HG03521 (cell line): Measurements from ENCODE around the gene PLPPR3.

ENCODE experiments used
- ATAC-seq: cut with Tn5 transposase; IDR thresholded peaks from one replicate; pipeline ENCODE4 v1.9.1; 2021; ENCODE audit warnings: mild to moderate bottlenecking, moderate library complexity; ENCODE audit not compliant: unreplicated experiment

PLPPR3 gene

DNA sequence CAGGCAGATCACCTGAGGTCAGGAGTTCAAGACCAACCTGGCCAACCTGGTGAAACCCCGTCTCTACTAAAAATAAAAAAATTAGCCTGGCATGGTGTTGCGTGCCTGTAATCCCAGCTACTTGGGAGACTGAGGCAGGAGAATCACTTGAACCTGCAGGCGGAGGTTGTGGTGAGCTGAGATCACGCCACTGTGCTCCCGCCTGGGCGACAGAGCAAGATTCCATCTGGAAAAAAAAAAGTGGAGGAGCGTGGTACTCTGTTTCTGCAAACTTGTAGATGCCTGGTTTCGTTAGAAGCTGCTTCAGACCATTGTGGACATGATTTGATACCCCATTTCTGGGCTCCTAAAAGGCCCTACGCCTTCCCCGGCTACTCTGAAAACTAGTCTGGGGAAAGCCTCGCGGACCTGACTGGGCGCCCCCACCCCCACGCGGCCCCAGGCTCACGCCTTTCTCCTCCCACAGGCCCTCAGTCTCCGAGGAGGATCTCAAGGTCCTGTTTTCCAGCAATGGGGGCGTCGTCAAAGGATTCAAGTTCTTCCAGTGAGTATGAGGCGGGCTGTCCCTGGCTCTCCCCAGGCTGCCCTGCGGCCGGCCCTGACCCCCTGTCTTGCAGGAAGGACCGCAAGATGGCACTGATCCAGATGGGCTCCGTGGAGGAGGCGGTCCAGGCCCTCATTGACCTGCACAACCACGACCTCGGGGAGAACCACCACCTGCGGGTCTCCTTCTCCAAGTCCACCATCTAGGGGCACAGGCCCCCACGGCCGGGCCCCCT, 11.5 kb downstream of the PLPPR3 start:
- ATAC-seq = no peak

DNA sequence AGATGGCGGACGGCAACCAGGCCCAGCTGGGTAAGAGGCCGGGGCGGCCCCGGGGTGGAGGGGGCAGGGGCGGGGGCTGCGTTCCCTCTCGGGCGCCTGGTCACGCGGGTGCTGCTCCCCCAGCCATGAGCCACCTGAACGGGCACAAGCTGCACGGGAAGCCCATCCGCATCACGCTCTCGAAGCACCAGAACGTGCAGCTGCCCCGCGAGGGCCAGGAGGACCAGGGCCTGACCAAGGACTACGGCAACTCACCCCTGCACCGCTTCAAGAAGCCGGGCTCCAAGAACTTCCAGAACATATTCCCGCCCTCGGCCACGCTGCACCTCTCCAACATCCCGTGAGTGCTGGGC, 13.4 kb downstream of the PLPPR3 start:
- no peak for ATAC-seq

DNA sequence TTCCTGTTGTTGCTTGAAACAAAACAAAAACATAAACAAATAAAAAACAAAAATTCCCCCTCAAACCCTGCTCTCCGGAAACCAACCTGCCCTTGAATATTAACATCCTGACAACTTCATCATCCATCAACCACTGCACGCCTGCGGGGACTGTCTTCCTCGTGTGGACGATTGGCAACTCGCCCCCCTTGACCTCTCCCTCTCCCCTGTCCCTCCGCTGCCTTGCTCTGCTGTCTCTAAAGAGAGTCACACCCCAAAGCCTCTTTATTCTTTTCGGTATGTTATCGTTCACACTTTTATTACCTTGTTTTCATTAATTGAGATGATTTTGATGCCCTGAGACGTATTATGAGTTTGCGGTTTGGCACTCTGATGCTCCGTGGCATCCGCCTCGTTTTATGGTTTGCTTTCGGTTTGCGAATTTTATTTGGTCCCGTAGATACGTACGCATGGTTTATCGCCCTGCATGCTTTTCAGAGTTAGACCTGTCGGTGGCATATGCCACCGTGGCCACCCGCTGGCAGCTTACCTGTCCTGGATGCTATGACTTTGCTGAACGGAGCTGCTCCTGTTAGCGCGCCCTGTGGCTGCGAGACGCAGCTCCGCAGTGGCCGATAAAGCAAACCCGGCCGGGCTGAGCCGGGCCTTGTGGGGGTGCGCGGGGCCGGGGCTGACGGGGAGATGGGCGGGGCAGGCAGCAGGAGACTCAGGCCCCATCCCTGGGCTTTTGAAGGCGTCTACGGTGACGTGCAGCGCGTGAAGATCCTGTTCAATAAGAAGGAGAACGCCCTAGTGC, 13.9 kb downstream of the PLPPR3 start:
- no peak for ATAC-seq

DNA sequence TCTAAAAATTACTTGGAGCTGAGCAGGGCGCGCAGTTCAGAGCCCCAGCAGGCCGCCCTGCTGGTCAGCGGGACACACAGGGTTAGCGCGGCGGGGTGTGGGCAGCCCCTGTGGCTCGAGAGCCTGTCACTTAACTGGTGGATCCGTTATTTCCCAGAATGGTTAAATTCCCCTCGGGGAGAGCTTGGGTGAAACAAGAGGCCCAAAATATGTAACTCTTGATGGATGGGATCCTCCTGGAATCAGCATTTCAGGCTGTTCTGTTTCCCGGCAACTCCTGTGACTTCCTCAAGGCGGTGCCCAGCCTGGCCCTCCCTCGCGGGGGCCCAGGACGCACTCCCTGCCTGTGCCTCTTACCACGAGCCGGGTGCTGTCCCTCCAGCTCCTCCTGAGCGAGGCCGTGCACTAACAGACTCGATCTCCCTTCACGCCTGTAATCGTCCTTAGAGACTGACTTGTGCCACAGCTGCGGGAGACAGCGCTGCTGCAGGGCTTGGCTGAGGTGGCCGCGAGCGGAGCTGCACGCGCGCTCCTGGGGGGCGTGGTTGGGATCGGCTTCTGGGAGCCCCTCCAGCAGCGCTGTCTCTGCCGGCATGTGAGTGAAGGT, 14.8 kb downstream of the PLPPR3 start:
- ATAC-seq = no peak

DNA sequence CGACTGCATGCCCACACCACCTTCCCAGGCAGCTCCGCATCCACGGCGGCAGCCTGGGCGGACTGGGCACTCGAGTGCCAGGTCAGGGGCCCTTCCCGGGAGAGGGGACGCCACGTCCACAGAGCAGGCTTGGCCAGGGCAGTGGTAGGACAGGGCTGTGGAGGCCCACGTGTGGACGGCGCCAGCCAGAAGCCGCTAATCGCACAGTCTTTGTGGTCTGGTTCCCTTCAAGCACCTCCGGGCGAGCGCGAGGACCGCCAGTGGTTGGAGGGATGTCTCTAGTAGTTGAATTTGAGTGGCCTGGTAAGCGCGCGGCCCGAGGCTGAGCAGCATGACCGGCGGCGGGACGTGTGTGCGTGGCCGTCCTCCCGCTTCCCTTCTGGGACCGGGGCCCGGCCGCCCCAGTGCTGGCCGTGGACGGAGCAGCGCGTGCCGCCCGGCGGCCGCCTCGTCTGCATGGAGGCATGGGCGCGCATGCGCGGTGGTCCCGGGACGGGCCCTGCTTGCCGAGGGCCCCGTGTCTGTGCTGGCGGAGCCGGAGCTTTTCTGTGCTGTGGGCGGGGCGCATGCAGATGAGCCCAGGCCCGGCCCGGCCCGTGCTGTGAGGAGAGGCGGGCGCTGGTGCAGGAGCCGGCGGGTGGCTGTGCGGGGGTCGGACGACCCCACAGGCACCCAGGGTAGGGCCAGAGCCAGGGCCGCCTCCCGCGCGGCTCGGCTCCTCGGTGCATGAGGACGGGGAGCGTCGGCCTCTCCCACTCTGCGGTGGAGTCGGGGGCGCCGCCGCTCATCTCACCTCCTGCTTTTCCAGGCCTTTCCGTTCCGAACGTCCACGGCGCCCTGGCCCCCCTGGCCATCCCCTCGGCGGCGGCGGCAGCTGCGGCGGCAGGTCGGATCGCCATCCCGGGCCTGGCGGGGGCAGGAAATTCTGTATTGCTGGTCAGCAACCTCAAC, 15.9 kb downstream of the PLPPR3 start:
- no peak for ATAC-seq

DNA sequence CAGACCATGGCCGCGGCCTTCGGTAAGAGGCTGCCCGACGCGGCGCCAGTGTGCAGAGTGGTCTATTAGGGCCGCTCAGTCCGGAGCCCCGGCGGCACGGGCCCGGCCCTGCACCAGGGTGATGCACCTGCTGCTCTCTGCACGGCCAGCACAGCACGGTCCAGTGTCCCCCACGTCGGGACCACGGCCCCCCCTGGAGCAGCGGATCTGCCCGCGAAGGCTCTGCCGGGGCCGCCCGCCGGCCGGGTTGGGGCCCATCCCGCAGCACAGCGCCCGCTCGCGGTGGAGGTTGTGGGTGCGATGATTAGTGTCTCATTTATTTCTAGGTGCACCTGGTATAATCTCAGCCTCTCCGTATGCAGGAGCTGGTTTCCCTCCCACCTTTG, 16.6 kb downstream of the PLPPR3 start:
- no peak for ATAC-seq

DNA sequence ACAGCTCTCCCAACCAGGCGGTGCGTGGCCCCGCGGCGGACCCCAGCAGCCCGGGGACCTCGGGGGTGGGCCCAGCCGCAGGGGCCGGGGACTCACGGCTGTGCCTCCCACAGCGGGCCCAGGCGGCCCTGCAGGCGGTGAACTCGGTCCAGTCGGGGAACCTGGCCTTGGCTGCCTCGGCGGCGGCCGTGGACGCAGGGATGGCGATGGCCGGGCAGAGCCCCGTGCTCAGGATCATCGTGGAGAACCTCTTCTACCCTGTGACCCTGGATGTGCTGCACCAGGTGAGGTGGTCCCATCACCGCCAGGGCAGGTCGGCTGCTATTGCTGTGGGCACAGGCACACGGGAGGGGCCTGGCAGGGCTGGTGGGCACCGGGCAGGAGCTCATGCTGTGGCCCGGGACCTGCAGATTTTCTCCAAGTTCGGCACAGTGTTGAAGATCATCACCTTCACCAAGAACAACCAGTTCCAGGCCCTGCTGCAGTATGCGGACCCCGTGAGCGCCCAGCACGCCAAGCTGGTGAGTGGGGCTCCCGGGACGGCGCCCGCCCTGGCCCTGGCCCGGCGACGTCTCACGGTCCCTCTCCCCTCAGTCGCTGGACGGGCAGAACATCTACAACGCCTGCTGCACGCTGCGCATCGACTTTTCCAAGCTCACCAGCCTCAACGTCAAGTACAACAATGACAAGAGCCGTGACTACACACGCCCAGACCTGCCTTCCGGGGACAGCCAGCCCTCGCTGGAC, 17.2 kb downstream of the PLPPR3 start:
- no peak for ATAC-seq

DNA sequence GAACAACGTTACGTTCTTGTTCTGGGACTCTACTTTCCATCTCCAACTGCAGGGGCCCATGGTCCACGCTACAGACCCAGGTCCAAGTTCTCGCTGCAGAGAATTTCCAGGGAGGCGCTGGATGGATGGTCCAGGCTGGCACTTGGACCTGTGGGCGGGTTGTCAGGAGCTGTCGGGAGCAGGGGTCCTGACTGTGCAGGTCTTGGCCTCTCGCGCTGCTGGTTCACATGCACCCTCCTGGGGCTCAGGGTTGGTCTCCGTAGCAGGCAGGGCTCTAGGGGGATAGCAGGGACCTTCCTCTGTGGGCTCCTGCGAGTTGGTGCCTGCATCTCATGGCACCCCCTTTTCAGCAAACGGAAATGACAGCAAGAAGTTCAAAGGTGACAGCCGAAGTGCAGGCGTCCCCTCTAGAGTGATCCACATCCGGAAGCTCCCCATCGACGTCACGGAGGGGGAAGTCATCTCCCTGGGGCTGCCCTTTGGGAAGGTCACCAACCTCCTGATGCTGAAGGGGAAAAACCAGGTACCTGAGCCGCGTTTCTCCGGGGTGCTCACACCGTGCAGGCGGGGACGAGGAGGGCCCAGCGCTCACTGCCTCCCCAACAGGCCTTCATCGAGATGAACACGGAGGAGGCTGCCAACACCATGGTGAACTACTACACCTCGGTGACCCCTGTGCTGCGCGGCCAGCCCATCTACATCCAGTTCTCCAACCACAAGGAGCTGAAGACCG, 17.9 kb downstream of the PLPPR3 start:
- no peak for ATAC-seq

DNA sequence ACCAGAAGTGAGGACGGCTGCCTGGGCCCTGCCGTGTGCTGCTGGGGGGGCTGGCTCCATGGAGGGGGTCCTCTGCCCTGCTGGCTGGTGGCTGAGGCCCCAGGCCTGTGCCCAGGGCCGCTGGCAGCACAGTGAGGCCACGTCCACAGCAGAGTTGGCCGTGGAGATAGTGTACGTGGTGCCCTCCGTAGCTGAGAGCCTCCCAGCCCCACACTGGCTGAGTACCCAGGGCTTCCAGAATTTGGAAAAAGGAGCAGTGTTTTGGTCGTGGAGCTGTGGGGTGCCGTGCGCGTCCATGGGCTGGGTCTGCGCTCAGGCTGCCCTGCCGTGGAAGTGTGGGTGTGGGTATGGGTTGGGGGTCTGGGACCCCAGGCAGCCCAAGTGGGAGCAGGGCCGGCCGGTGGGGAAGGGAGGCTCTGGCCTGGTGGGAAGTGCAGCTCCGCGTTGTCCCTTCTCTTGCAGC, 18.6 kb downstream of the PLPPR3 start:
- no peak for ATAC-seq

DNA sequence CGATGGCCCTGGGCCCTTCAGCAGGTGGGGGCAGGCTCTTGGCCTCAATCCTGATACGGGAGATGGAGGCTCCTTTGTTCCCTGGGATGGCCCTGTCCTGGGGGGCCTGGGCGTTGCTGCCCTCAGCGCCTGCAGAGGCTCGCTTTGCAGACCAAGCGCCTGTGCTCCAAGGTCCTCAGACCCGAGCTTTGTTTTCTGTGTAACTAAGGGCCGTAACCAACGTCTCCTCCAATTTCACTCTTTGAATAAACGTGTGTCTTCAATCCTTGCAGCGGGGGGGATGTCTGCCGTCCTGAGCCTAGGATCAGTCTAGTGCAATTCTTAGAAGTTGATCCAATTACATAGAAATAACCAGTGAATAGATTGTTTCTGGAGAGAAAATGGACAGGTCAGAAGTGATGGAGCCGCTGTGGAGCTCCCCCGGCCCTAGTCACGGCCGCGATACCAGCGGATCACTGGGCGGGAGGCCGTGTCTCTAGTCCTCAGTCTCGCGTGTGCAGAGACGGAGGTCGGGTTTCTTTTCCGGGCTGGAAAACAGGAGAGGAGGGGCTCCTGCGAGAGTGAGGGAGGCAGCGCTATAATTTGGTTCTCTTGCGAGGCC, 19.2 kb downstream of the PLPPR3 start:
- ATAC-seq = no peak

DNA sequence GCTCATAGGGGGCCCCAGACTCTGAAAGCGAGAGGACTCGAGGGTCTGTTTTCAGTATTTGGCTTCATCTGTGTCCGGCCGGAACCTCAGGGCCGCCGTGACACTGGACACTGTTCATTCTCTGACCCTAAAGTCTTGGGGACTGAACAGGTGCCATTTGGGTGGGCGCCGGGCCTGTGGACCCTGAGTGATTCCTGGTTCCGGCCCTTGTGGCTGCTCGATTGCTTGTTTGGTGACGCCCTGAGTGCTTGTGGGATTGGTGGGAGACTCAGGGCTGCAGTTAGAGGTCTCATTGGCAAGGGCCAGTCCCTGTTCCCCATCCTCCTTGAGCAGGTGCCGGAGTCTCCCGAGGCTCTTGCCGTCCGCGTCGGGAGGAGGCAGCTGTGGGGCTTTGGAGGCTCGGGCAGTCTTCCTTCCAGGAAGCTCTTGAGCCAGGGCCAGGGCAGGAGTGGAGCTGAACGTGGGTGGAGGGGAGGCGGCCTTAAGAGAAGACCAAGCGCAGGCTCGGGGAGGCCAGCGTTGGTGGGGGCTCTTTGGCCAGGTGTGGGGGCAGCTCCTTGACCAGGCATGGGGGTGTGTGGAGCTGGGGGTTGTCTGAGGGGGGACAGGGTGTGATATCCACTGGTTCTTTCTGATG, 19.8 kb downstream of the PLPPR3 start:
- no peak for ATAC-seq

DNA sequence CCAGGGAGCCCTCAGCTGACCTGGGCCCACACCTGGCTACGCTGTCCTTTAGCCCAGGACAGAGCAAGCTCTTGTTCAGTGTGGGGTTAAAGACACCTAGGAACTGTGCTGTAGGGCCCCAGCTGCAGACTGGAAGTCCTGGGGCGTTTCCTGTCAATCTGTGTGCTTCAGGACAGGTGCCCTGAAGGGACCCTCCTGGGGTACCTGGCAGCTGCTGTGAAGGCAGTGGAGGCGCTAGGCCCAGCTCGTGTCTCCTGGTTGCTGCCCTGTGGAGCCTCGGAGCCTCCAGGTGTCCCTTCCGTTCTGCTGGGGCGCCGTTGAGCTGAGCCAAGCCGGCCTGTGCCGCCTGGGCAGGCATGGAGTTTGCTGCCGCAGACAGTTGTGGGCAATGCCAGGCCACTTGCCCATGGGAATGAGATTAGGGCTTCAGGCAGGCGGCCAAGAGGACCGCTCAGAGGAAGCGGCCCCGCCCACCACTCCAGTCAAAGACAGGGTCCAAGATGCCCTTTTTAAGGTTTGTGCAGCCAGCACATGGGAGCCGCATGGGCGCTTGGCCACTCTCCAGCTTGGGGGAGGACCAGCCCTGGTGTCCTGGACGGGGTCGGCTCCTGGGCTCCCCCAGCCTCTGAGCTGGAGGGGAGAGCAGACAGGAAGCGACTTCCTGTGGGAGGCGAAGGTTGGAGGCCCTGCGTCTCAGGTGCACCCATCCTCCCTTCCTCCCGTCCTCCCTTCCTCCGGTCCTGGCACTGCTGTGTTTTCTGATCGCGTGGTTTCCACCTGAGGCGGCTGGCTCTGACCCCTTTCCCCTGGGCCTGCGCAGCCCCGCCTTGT, 20.5 kb downstream of the PLPPR3 start:
- ATAC-seq = no peak

DNA sequence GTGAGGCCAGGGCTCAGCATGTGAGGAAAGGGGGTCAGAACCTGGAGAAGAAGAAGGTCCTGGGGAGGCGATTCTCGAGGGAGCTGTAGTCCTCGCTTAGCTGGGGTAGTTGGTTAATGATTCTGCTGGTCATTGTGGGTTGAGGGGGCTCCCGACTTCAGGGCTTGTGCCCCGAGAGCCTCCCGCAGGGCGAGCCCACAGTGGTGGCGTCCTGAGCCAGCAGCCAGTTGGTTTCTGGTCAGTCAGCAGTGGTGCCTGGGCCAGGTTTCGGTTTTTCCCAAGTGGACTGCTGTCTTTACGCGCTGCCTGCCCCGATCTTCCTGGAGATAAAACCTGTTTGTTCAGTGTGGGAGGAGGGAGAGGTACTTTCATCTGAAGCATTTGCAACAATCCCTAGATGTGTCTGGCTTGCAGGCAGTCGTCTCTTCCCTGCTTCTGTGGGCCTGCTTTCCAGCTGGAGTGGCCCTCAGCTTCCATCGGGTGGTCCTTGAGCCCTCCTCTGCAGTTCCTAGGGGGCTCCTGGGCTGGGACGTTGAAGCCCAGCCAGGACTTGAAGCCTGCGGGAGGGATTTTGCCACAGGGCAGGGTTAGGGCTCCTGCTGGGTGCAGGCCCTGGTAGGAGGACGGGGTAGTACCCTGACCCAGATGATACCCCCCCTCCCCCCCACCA, 21.3 kb downstream of the PLPPR3 start:
- ATAC-seq = no peak

DNA sequence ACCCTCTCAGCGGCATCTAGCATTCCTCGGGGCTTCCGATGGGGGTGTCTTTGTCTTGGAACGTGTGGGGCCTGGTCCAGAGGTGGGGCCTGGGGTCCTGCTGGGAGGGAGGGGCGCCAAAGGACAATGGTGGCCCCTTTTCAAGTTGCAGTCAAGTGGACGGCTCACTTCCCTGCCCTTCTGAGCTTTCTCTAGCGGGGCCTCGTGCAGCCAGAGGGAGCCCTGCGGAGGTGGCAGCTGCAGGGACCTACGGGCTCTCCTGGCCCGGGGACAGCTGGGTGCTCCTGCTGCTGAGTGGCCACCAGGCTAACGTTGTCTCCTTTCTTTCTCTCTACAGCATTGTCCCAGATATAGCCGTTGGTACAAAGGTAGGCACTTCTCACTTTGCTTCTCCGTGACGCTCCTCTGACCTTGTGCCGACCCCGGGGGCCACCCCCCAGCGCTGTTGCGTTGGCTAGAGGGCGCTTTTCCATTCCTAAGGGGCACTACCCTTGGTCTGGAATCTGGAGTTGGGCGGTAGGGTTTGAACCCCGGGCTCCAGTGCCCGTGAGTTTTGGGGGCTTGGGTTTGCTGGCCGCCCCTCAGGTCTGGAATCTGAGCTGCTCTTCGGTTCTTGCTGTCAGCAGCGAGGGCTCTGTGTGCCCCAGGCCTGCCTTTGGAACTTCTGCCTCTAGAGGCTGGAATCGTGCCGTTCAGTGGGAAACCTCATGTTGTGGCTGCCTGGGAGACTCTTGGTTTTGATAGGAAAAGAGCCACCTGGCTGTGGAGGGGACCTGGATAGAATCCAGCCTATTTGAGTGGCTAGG, 22.5 kb downstream of the PLPPR3 start:
- ATAC-seq = no peak

DNA sequence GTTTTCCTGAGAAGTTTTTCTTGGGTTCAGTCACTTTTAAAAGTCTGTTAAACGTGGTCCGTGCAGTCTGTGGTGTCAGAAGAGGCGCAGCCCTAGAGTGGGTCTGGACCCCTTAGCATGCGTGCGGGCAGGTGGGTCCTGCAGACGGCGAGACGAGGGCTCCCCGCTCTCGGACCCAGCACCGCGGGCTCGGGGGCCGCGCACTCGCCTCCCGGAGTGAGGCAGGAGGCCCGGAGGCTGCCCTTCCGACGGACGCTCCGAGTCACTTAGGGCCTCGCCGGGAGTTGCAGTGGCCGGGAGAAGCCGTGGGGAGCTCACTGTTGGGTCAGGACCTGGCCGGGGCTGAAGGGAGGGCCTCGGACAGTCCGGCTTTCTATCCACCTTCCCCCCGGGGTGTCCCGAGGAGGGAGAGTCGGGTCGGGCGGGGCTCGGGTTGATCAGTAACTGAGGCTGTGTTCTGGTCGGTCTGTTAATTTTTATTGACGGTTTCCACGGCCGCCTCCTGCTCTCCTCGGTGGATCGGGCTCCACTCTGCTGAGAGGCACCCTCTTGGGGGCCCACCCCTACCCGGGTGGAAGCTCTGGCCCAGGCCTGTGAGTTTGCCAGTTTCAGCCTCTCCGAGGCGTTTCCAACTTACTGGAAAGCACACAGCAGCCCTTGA, 23.2 kb downstream of the PLPPR3 start:
- no peak for ATAC-seq
